Renal cortical epithelial cell (primary cell): ENCODE data around the gene C16orf46. TPM values are rescaled to one million over a fixed set of nuclear protein-coding genes. Genes with fewer than 3 reads are reported as not detected.
"Not testable (repeated sequence)": the region's sequence is repeated elsewhere in the genome, so short reads cannot be mapped to it uniquely, and the experiment has no call there.

ENCODE experiments used
- DNase-seq: peaks from one replicate; pipeline ENCODE4 v3.0.0-alpha.2; 2011; ENCODE audit warnings: low read depth
- total RNA-seq: library from RNA; depleted of rRNA; stranded (reverse); fragments of >200 nt; gene quantifications from 2 replicates; pipeline ENCODE4 v1.2.3, GENCODE V29; 2014

Gene C16orf46
- 1.7 and 3.7 TPM in 2 replicates for total RNA-seq

- peak; percentile 86 for DNase-seq
Observed at GRCh38 chr16:81077076-81077940, at the start of gene C16orf46. Gene C16orf46 (minus strand): TSS chr16:81077238. CDS start chr16:81063955, 13,283 bp downstream.

- DNase-seq, result no peak
Observed at GRCh38 chr16:81123092-81123852, 46.2 kb upstream of the C16orf46 start.

DNA sequence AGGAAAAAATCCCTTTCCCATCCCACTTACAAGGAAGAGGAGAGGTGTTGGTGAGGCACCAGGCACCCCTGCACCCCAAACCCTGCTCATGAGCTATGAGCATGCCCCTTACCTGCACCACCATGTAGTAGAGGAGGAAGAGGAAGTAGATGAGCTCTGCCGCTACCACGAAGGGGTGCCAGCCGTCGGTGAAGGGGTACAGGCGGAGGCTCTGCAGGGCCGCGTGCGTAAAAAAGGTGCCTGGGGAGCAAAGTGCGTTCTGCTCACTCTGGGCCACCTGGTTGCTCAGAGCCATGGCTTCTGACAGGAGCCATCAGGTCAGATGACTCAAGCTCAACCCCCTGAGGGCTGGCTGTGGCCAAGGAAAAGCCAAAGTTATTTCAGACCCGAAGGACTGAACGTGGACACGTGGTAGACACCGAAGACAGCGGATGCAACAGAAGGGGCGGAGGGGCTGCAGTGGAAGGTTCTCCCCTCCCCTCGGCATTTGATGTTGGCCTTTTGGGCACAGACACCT is 44.5 kb upstream of the C16orf46 start:
- DNase-seq, result no peak

DNA sequence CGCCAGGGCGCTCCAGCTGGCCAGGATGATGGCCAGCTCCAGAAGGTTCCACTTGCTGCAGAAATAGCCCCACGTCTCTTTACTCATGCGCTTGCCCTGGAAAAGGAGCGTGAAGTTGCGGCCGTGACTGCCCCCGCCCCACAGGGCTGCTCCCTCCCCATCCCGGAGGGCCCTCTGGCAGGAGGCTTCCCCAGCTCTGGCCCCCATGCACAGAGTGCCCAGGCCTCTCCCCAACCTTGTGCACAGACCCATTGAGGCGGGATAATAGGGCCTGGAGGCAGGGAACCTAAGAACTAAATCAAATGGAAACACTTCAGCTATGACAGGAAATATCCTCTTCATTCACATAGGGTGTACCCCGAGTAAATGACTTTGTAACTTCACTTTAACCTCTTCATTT is 40.4 kb upstream of the C16orf46 start:
- DNase-seq, result no peak

- no peak for DNase-seq
Observed at GRCh38 chr16:81116285-81116684, 39.2 kb upstream of the C16orf46 start.

- no peak for DNase-seq
Observed at GRCh38 chr16:81112453-81112852, 35.4 kb upstream of the C16orf46 start.

DNA sequence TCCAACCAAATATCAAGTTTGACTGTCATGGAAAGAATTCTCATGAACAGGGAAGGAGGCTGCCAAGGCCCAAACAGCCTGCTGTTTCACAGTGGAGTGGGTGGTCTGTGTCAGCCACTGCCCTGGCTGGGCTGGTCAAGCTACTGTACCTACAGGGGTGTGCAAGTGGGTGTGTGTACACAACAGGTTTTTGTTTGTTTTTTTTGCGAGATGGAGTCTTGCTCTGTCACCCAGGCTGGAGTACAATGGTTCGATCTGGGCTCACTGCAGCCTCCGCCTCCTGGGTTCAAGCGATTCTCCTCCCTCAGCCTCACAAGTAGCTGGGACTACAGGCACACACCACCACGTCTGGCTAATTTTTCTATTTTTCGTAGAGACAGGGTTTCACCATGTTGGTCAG is 32.2 kb upstream of the C16orf46 start:
- not testable (repeated sequence) for DNase-seq

GRCh38 chr16:81107511-81107910 is 30.5 kb upstream of the C16orf46 start:
- peak; percentile 95 for DNase-seq

DNA sequence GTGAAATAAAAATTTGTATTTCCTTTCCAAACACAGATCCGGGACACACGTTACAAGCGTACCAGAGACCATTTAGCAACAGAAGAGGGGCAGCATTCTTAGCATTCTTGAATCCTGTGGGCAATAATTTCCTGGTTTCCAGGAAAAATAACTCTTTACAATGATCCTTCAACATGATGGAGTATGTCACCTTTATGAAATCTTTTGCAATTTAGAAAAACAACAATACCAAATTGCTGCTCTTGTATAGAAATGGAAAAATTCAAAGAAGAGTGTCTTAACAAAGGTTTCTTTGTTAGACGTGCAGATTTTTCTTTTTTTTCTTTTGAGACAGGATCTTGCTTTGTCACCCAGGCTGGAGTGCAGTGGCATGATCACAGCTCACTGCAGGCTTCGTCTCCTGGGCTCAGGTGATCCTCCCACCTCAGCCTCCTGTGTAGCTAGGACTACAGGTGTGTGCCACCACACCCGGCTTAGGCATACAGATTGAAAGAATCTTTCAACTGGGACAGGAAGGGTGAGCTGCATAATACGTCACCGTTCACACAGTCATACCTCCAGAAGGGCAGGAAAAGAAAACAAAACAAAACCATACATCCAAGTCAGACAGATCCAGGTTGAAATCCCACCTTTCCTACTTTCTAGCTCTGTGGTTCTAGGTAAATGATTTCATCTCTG is 29.9 kb upstream of the C16orf46 start:
- peak; percentile 19 for DNase-seq

DNA sequence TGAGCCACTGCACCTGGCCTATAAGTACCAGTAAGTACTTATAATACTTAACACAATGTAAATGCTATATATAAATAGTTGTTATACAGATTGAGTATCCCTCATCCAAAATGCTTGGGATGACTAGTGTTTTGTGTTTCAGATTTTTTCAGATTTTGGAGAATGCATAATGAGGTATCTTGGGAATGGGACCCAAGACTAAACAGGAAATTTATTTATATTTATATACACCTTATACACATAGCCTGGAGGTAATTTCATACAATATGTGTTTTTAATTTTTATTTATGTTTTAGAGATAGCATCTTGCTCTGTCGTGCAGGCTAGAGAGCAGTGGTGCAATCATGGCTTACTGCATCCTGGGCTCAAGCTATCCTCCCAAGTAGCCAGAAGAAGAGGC is 28.9 kb upstream of the C16orf46 start:
- DNase-seq, result no peak

GRCh38 chr16:81101702-81102101 is 24.7 kb upstream of the C16orf46 start:
- no peak for DNase-seq

DNA sequence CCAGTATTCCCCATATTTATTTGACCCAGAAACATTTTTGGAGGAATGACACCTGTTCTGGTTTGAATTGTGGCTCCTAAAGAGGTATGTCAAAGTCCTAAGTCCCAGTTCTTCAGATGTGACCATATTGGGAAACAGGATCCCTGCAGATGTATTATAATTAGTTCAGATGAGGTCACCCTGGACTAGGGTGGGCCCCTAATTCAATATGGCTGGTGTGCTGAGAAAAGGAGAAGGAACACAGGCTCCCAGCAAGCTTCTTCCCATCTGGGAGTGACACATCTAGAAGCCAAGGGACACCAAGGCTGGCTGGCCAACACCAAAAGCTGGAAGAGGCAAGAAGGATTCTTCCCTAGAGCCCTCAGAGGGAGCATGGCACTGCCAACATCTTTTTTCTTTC is 22.9 kb upstream of the C16orf46 start:
- no peak for DNase-seq

- DNase-seq, result no peak
Observed at GRCh38 chr16:81097230-81097629, 20.2 kb upstream of the C16orf46 start.

- DNase-seq, result no peak
Observed at GRCh38 chr16:81096715-81097208, 19.7 kb upstream of the C16orf46 start.

DNA sequence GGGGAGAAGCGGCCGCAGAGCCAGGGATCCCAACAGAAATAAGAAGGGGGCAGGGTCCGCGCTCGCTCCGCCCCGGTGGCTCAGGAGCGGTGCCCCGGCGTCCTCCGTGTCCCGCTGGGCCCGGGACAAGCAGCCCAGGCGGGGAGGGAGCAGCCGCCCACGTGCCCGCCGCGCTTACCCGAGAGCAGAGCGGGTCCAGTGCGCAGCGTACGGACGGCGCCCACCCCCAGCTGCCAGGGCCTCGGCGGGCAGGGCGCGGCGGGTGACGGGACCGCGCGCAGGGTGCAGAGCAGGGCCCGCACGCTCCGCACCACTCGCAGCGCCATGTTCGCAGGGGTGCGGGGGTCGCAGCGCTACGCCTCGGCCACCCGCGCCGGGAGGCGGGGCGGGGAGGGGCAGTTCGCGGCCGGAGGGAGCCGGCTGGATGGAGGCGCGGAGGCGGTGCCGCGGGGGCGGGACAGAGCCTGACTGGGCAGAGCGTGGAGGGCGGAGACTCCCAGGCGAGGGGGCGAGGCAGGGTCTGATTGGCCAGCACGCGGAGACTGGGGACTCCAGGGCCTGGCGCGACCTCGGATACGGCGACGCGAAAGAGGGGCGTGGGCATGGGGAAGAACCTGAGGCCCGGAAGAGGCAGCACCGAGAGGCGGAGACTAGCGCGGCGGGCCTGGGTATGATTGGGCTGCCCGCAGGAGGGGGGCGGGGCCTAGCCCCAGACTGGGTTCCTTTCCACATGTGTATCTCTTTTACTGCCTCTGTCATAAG is 19.1 kb upstream of the C16orf46 start, which contains the start of gene GCSH:
Gene GCSH, minus strand, starts transcription at position 443 of the 762 bp plus-strand sequence. Its CDS starts 117 bp downstream, at position 326.
- DNase-seq, result peak; percentile 95

DNA sequence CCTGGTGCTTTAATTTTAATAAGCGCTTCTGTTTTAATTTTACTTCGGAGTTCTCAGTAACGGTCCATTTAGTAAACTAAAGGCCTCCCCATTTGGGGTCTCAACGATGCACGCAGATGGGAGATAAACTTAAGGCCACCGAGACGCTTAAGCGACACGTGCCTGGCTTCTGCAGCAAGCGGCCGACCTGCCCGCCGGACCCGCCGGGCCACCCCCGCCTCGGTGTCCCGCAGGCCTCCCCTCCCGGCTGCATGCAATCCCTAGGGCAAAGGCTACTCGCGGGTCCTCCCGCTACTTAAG is 18.6 kb upstream of the C16orf46 start:
- DNase-seq, result no peak

GRCh38 chr16:81094771-81095251 is 17.8 kb upstream of the C16orf46 start:
- DNase-seq, result peak; percentile 35

DNA sequence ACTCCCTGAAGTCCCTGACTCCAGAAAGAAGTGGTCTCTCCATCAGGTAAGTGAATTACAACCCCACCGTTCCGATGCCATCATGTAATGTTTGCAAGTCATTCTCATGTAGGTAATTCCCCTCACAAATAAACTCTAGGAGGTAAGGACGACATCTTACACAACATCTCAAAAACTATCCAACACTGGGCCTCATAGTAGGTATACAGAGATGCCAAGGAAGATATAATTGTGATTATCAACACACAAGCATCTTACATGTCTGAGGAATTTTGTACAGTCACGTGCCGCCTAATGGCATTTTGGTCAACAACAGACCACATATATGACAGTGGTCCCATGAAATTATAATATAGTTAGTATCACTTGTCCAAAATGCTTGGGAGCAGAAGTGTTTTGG is 11.8 kb upstream of the C16orf46 start:
- no peak for DNase-seq

GRCh38 chr16:81081014-81081413 is 4.0 kb upstream of the C16orf46 start:
- DNase-seq, result no peak

- DNase-seq, result no peak
Observed at GRCh38 chr16:81080233-81080632, 3.2 kb upstream of the C16orf46 start.

- peak; percentile 64 for DNase-seq
Observed at GRCh38 chr16:81076566-81077075, 417 bp downstream of the C16orf46 start.
